ENCODE results near the gene SIK2.

DNA sequence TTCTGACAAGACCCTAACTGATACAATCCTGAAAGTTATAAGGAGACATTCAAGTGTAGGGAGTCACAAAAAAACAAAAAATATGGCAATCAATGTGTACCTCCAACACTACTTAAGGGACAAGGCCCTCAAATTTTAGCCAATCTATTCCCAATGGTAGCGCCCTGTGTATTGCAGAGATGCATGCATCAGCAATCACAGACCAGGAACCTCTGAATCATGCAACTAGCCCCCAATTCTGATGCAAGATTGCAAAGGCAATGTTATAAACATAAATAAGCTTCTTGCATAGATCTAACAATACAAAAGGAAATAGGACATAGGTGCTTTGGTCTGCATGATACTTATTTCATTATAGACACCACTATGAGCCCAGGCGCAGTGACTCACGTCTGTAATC, 29.7 kb upstream of the SIK2 start:
- TF ChIP-seq, protein P1, sequence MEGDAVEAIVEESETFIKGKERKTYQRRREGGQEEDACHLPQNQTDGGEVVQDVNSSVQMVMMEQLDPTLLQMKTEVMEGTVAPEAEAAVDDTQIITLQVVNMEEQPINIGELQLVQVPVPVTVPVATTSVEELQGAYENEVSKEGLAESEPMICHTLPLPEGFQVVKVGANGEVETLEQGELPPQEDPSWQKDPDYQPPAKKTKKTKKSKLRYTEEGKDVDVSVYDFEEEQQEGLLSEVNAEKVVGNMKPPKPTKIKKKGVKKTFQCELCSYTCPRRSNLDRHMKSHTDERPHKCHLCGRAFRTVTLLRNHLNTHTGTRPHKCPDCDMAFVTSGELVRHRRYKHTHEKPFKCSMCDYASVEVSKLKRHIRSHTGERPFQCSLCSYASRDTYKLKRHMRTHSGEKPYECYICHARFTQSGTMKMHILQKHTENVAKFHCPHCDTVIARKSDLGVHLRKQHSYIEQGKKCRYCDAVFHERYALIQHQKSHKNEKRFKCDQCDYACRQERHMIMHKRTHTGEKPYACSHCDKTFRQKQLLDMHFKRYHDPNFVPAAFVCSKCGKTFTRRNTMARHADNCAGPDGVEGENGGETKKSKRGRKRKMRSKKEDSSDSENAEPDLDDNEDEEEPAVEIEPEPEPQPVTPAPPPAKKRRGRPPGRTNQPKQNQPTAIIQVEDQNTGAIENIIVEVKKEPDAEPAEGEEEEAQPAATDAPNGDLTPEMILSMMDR (IDR thresholded peaks at IDR 0.05) = no peak
- TF ChIP-seq POLR2A (IDR thresholded peaks at IDR 0.05) = no peak
